GM21576 (cell line): ENCODE data around the gene FGD5.
A peak's percentile ranks its signal among the peaks of the same experiment; 100 is the strongest.
"Not testable (repeated sequence)": the region's sequence is repeated elsewhere in the genome, so short reads cannot be mapped to it uniquely, and the experiment has no call there.

Experiments used
- ATAC-seq: cut with Tn5 transposase; IDR thresholded peaks from one replicate; pipeline ENCODE4 v1.9.1; 2021; ENCODE audit warnings: mild to moderate bottlenecking, moderate library complexity; ENCODE audit not compliant: unreplicated experiment

Gene FGD5

GRCh38 chr3:14899993-14900618 lies 81.3 kb downstream of the FGD5 start:
- no peak for ATAC-seq

GRCh38 chr3:14900881-14901873 lies 82.4 kb downstream of the FGD5 start:
- ATAC-seq, result no peak

GRCh38 chr3:14902719-14903118 lies 84.0 kb downstream of the FGD5 start:
- ATAC-seq, result no peak

GRCh38 chr3:14903501-14903900 lies 84.7 kb downstream of the FGD5 start:
- ATAC-seq, result not testable (repeated sequence)

GRCh38 chr3:14905055-14905657 lies 86.4 kb downstream of the FGD5 start:
- ATAC-seq, result no peak

- no peak for ATAC-seq
Measured at GRCh38 chr3:14906355-14906971, 87.7 kb downstream of the FGD5 start.

GRCh38 chr3:14907043-14907966 lies 88.5 kb downstream of the FGD5 start:
- ATAC-seq, result no peak

- no peak for ATAC-seq
Measured at GRCh38 chr3:14909250-14909649, 90.5 kb downstream of the FGD5 start.

- no peak for ATAC-seq
Measured at GRCh38 chr3:14911651-14912050, 92.9 kb downstream of the FGD5 start.

GRCh38 chr3:14913071-14913925 lies 94.5 kb downstream of the FGD5 start:
- ATAC-seq, result no peak

- no peak for ATAC-seq
Measured at GRCh38 chr3:14913926-14914778, 95.4 kb downstream of the FGD5 start.

- ATAC-seq, result no peak
Measured at GRCh38 chr3:14914779-14915117, 96.0 kb downstream of the FGD5 start.

- ATAC-seq, result no peak
Measured at GRCh38 chr3:14915636-14916222, 97.0 kb downstream of the FGD5 start.

- no peak for ATAC-seq
Measured at GRCh38 chr3:14918356-14918860, 99.6 kb downstream of the FGD5 start.

GRCh38 chr3:14920536-14920935 lies 101.8 kb downstream of the FGD5 start:
- ATAC-seq, result no peak

- ATAC-seq, result peak; percentile 67
Measured at GRCh38 chr3:14921034-14921616, 102.4 kb downstream of the FGD5 start.
